ENCODE measurements around the gene TNKS1BP1. TPM values are rescaled to one million over a fixed set of nuclear protein-coding genes. Genes with fewer than 3 reads are reported as not detected.

The TNKS1BP1 gene
- total and polyA plus RNA-seq, 9 of the 15 experiments (the other 6 are each of a cell fraction or from before 2014, with no cell fraction given) = 1.1 to 47.2 (median 10.9) TPM

- TF ChIP-seq CBX1 (IDR thresholded peaks at IDR 0.05; ENCODE audit: low read depth) = peak; percentile 52; the same call in 1 of the 2 replicates
- TF ChIP-seq ARID3A (IDR thresholded peaks at IDR 0.05; ENCODE audit: borderline replicate concordance, low read depth, low read length) = 0 out of 2 replicates have a peak, but pooled peaks have one; percentile 43
- TF ChIP-seq SMARCA4 (IDR thresholded peaks at IDR 0.05) = 0 out of 2 replicates have a peak, but pooled peaks have one; percentile 62
- peak; percentile 42 to 51; a peak in 3 of 4 replicates for TF ChIP-seq NRF1 (conservative IDR thresholded peaks at IDR 0.05 in 1 of 2, IDR thresholded peaks at IDR 0.05 in 1 of 2)
- no peak for TF ChIP-seq SP1 (CRISPR knock-in tag; IDR thresholded peaks at IDR 0.05)
- TF ChIP-seq RBM17 (IDR thresholded peaks at IDR 0.05; ENCODE audit: borderline replicate concordance, low read depth, low read length) = no peak
- TF ChIP-seq ZNF12 (CRISPR knock-in tag; IDR thresholded peaks at IDR 0.05) = peak; percentile 40; the same call in 1 of the 2 replicates
- peak; percentile 49 for TF ChIP-seq NFE2 (IDR thresholded peaks at IDR 0.05; ENCODE audit: low read depth)
- TF ChIP-seq ZC3H11A (IDR thresholded peaks at IDR 0.05; ENCODE audit: low read depth, low read length) = no peak
- peak; percentile 70 for TF ChIP-seq LEF1 (IDR thresholded peaks at IDR 0.05)
- TF ChIP-seq PCBP2 (IDR thresholded peaks at IDR 0.05; ENCODE audit: low read depth, low read length, poor library complexity, severe bottlenecking) = no peak
- peak; percentile 87 for TF ChIP-seq HDAC2 (IDR thresholded peaks at IDR 0.05)
- no peak for TF ChIP-seq ZBTB17 (CRISPR knock-in tag; IDR thresholded peaks at IDR 0.05)
- no peak for TF ChIP-seq FOXP4 (CRISPR knock-in tag; IDR thresholded peaks at IDR 0.05; ENCODE audit: borderline replicate concordance)
- TF ChIP-seq CHD4 (IDR thresholded peaks at IDR 0.05; ENCODE audit: insufficient read depth, insufficient replicate concordance, low read depth, low read length, poor library complexity, severe bottlenecking) = peak; percentile 7
- peak in 1 of 2 experiments; percentile 34; a peak in 1 of 4 replicates for TF ChIP-seq HDAC1 (IDR thresholded peaks at IDR 0.05)
- peak; percentile 41; the same call in 1 of the 2 replicates for TF ChIP-seq EP300 (IDR thresholded peaks at IDR 0.05; ENCODE audit: low read length)
- TF ChIP-seq KAT8 (IDR thresholded peaks at IDR 0.05; ENCODE audit: low read depth) = no peak
- no peak for TF ChIP-seq TEAD1 (CRISPR knock-in tag; IDR thresholded peaks at IDR 0.05)
- TF ChIP-seq CBX3 (IDR thresholded peaks at IDR 0.05; ENCODE audit: borderline replicate concordance in 1 of 2, low read length in 2 of 2) = peak in 1 of 2 experiments; percentile 65; a peak in 1 of 3 replicates
- no peak for TF ChIP-seq DNMT1 (IDR thresholded peaks at IDR 0.05)
- TF ChIP-seq ZNF197 (CRISPR knock-in tag; IDR thresholded peaks at IDR 0.05; ENCODE audit: low read depth) = no peak
- TF ChIP-seq ZNF639 (CRISPR knock-in tag; conservative IDR thresholded peaks at IDR 0.05 in 1 of 2, IDR thresholded peaks at IDR 0.05 in 1 of 2) = 0 out of 4 replicates have a peak, but pooled peaks of 1 of the 2 experiments have one; percentile 23
- peak; percentile 50 for TF ChIP-seq GATA2 (CRISPR knock-in tag; IDR thresholded peaks at IDR 0.05)
Measured at GRCh38 chr11:57358543-57358961, 33.8 kb upstream of the TNKS1BP1 start (continued).

Measured in K562 (cell line).